K562 (cell line): ENCODE data around the gene PRPSAP1. TPM values are rescaled to one million over a fixed set of nuclear protein-coding genes. Genes with fewer than 3 reads are reported as not detected.

Experiments
- FOXA1 ChIP-seq: fragments of 450-650 bp; IDR thresholded peaks from 2 replicates; pipeline ENCODE4 v1.6.1; 2016; ENCODE audit warnings: mild to moderate bottlenecking, borderline replicate concordance
- HMGN3 ChIP-seq: IDR thresholded peaks from 2 replicates; pipeline ENCODE4 v1.6.1; 2011; ENCODE audit warnings: borderline replicate concordance, low read depth, mild to moderate bottlenecking, mixed read lengths, low read length; ENCODE audit not compliant: insufficient read length; ENCODE audit errors: extremely low read depth
- RBM22 ChIP-seq: fragments of 200-400 bp; formaldehyde crosslinking; IDR thresholded peaks from 2 replicates; pipeline ENCODE4 v1.6.1; 2018; ENCODE audit warnings: low read length, low read depth; ENCODE audit not compliant: poor library complexity, severe bottlenecking
- SRSF9 ChIP-seq: fragments of 200-400 bp; formaldehyde crosslinking; IDR thresholded peaks from 2 replicates; pipeline ENCODE4 v1.6.1; 2017; ENCODE audit warnings: low read depth, low read length, borderline replicate concordance
- ZC3H11A ChIP-seq: IDR thresholded peaks from 2 replicates; pipeline ENCODE4 v1.6.1; 2012; ENCODE audit warnings: low read depth, low read length, improper control_type of control experiment
- ZNF75A ChIP-seq: fragments of 450-650 bp; formaldehyde crosslinking; IDR thresholded peaks from 2 replicates; pipeline ENCODE4 v1.4.0; 2020; ENCODE audit warnings: mild to moderate bottlenecking
- polyA plus RNA-seq, 8 experiments: library from polyadenylated mRNA; depleted of rRNA in 4 of 8; stranded (reverse) in 5 of 8; unstranded in 3 of 8; fragments of >200 nt; fragmentation: Nextera tagmentation in 2 of 8; fragmentation: Illumina TruSeq in 1 of 8; extraction: Ambion mirVana in 2 of 8; extraction: Trizol in 1 of 8; gene quantifications; 2 replicates each; pipeline versions ENCODE4 v1.2.1 to v1.2.3, GENCODE V29; 2011 to 2014; ENCODE audit warnings: inconsistent platforms in 1 of 8, missing spikeins in 1 of 8
- total RNA-seq, 7 experiments: library from RNA; depleted of rRNA in 6 of 7; stranded (reverse); fragments of >200 nt in 6 of 7; fragmentation: Illumina TruSeq in 2 of 7; extraction: Trizol in 2 of 7; gene quantifications; 2 replicates each; pipeline versions ENCODE4 v1.2.1 to v1.2.3, GENCODE V29; 2011 to 2021; ENCODE audit warnings: low replicate concordance in 1 of 7
- TF ChIP-seq, protein P1 (sequence below): fragments of 200-800 bp; sonication (Bioruptor generic); IDR thresholded peaks from 2 replicates; pipeline ENCODE4 v1.6.1; 2017; ENCODE audit warnings: missing genetic modification characterization, missing compliant biosample characterization
- TF ChIP-seq, protein P2 (sequence below): sonication (generic); formaldehyde crosslinking; IDR thresholded peaks from 2 replicates; pipeline ENCODE4 v1.9.0; 2022; ENCODE audit warnings: mild to moderate bottlenecking, missing genetic modification reagents
- TF ChIP-seq, protein P3 (sequence below): fragments of 250-450 bp; sonication (Bioruptor Pico); IDR thresholded peaks from 2 replicates; pipeline ENCODE4 v1.5.1; 2021; ENCODE audit warnings: mild to moderate bottlenecking
- TF ChIP-seq, protein P4 (sequence below): sonication (generic); formaldehyde crosslinking; IDR thresholded peaks from 2 replicates; pipeline ENCODE4 v1.8.1; 2023; ENCODE audit warnings: mild to moderate bottlenecking, missing genetic modification reagents
- TF ChIP-seq, protein P5 (sequence below): fragments of 450-650 bp; IDR thresholded peaks from 2 replicates; pipeline ENCODE4 v1.6.1; 2018; ENCODE audit warnings: mild to moderate bottlenecking, low read depth; ENCODE audit not compliant: partially characterized antibody
- TF ChIP-seq, protein P6 (sequence below): fragments of 250-450 bp; sonication (Bioruptor Pico); IDR thresholded peaks from 2 replicates; pipeline ENCODE4 v1.8.0; 2022; ENCODE audit warnings: moderate library complexity, mild to moderate bottlenecking, inconsistent platforms

The PRPSAP1 gene
- total and polyA plus RNA-seq, 9 of the 15 experiments (the other 6 are each of a cell fraction or from before 2014, with no cell fraction given), result 21.9 to 77.1 (median 40.8) TPM

DNA sequence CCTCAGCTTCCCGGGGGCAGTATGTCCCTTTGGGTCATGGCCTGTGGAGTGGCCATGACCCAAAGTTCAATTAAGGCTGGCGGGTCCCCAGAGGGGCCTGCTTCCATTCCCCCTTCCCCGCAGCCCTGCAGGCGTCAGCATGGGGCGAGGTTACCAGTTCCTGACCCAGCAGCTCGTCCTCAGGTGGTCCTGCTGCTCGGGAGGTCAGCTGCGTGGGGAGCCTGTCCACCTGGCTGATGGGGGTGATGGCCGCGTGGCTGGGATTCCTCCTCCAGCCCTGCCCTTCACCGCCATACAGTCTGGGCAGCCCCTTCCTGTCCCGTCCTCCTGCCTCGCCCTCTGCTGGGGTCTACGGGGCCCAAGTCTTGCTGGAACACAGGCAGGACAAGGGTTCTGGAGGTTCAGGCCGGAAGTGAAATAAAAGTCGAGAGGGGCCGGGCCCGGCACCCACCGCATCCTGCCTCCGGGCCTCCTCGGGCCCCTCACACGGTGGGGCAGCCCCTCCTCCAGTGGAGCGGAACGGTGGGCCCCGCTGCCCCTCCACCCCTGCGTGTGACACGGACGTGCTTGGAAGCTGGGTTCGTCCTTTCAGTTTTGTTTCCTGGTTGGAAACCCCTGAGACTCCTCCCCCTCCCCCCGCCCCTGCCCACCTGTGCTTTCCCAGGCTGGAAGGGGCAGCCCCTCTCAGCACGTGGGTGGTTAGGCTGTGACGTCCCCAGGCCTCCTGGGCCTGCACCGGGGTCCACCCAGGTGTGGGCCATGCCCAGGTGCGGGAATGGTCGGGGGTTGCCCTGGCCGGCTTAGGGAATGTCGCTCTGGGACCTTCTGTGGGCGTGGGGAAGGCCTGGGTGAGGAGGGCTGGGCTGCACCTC is 81.8 kb downstream of the PRPSAP1 start (continued):
- TF ChIP-seq, protein P1, sequence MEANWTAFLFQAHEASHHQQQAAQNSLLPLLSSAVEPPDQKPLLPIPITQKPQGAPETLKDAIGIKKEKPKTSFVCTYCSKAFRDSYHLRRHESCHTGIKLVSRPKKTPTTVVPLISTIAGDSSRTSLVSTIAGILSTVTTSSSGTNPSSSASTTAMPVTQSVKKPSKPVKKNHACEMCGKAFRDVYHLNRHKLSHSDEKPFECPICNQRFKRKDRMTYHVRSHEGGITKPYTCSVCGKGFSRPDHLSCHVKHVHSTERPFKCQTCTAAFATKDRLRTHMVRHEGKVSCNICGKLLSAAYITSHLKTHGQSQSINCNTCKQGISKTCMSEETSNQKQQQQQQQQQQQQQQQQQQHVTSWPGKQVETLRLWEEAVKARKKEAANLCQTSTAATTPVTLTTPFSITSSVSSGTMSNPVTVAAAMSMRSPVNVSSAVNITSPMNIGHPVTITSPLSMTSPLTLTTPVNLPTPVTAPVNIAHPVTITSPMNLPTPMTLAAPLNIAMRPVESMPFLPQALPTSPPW (CRISPR knock-in tag), result peak; percentile 9; the same call in 1 of the 2 replicates
- TF ChIP-seq, protein P2, sequence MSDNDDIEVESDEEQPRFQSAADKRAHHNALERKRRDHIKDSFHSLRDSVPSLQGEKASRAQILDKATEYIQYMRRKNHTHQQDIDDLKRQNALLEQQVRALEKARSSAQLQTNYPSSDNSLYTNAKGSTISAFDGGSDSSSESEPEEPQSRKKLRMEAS (CRISPR knock-in tag), result peak; percentile 15; the same call in 1 of the 2 replicates
- TF ChIP-seq ZC3H11A (no peak), RBM22 (peak; percentile 99), ZNF75A (CRISPR knock-in tag) (no peak), FOXA1 (no peak), HMGN3 (peak; percentile 84), SRSF9 (no peak)
- TF ChIP-seq, protein P3, sequence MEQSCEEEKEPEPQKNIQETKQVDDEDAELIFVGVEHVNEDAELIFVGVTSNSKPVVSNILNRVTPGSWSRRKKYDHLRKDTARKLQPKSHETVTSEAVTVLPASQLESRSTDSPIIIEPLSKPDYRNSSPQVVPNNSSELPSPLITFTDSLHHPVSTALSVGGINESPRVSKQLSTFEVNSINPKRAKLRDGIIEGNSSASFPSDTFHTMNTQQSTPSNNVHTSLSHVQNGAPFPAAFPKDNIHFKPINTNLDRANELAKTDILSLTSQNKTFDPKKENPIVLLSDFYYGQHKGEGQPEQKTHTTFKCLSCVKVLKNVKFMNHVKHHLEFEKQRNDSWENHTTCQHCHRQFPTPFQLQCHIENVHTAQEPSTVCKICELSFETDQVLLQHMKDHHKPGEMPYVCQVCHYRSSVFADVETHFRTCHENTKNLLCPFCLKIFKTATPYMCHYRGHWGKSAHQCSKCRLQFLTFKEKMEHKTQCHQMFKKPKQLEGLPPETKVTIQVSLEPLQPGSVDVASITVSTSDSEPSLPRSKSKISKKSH (CRISPR knock-in tag), result no peak
- TF ChIP-seq, protein P4, sequence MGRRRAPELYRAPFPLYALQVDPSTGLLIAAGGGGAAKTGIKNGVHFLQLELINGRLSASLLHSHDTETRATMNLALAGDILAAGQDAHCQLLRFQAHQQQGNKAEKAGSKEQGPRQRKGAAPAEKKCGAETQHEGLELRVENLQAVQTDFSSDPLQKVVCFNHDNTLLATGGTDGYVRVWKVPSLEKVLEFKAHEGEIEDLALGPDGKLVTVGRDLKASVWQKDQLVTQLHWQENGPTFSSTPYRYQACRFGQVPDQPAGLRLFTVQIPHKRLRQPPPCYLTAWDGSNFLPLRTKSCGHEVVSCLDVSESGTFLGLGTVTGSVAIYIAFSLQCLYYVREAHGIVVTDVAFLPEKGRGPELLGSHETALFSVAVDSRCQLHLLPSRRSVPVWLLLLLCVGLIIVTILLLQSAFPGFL (CRISPR knock-in tag), result no peak
- TF ChIP-seq, protein P5, sequence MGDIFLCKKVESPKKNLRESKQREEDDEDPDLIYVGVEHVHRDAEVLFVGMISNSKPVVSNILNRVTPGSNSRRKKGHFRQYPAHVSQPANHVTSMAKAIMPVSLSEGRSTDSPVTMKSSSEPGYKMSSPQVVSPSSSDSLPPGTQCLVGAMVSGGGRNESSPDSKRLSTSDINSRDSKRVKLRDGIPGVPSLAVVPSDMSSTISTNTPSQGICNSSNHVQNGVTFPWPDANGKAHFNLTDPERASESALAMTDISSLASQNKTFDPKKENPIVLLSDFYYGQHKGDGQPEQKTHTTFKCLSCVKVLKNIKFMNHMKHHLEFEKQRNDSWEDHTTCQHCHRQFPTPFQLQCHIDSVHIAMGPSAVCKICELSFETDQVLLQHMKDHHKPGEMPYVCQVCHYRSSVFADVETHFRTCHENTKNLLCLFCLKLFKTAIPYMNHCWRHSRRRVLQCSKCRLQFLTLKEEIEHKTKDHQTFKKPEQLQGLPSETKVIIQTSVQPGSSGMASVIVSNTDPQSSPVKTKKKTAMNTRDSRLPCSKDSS, result no peak
- TF ChIP-seq, protein P6, sequence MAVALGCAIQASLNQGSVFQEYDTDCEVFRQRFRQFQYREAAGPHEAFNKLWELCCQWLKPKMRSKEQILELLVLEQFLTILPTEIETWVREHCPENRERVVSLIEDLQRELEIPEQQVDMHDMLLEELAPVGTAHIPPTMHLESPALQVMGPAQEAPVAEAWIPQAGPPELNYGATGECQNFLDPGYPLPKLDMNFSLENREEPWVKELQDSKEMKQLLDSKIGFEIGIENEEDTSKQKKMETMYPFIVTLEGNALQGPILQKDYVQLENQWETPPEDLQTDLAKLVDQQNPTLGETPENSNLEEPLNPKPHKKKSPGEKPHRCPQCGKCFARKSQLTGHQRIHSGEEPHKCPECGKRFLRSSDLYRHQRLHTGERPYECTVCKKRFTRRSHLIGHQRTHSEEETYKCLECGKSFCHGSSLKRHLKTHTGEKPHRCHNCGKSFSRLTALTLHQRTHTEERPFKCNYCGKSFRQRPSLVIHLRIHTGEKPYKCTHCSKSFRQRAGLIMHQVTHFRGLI (CRISPR knock-in tag), result no peak
